ENCODE results near the gene SLC5A4.
"Not testable (repeated sequence)": the region's sequence is repeated elsewhere in the genome, so short reads cannot be mapped to it uniquely, and the experiment has no call there.

DNA sequence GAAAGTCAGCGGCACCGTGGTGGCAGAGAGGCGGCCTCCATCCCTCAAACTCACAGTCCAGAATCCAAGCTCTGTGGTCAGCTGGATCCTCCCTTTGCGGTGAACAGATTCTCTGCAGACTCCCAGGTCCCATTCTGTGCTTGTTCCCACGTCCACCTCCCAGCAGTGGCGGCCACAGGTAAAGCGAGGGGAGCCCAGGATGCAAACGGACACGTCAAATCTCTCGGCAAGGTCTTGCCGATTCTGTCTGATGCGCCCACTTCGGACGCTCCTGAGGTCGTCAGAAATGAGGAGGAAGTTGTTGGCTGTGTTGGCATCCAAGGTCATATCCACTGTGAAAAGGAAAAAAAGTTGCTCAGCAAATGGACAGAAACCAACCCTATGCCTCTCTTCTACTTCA lies 64.1 kb downstream of the SLC5A4 start:
- TF ChIP-seq, protein P1, sequence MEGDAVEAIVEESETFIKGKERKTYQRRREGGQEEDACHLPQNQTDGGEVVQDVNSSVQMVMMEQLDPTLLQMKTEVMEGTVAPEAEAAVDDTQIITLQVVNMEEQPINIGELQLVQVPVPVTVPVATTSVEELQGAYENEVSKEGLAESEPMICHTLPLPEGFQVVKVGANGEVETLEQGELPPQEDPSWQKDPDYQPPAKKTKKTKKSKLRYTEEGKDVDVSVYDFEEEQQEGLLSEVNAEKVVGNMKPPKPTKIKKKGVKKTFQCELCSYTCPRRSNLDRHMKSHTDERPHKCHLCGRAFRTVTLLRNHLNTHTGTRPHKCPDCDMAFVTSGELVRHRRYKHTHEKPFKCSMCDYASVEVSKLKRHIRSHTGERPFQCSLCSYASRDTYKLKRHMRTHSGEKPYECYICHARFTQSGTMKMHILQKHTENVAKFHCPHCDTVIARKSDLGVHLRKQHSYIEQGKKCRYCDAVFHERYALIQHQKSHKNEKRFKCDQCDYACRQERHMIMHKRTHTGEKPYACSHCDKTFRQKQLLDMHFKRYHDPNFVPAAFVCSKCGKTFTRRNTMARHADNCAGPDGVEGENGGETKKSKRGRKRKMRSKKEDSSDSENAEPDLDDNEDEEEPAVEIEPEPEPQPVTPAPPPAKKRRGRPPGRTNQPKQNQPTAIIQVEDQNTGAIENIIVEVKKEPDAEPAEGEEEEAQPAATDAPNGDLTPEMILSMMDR (IDR thresholded peaks at IDR 0.05), result not testable (repeated sequence)
- TF ChIP-seq EZH2 (IDR thresholded peaks at IDR 0.05; ENCODE audit: borderline replicate concordance, insufficient read depth, low read depth, low read length, poor library complexity, severe bottlenecking), result not testable (repeated sequence)

Data from B cell (primary cell).